Mesenchymal stem cell (in vitro differentiated cells and primary cell): ENCODE results near the gene BUD13.

Experiments
- DNase-seq: peaks from one replicate; pipeline ENCODE4 v3.0.0-alpha.2; 2013
- H2AFZ ChIP-seq: one replicate; pipeline ENCODE4 v1.6.1; 2013; ENCODE audit warnings: low read depth, mild to moderate bottlenecking, control low read depth, inconsistent platforms, low read length, moderate library complexity
- H2AK5ac ChIP-seq: 2 replicates; pipeline ENCODE4 v1.6.1; 2013; ENCODE audit warnings: low read length, moderate library complexity, mild to moderate bottlenecking, inconsistent platforms; ENCODE audit not compliant: severe bottlenecking
- H2BK120ac ChIP-seq: one replicate; pipeline ENCODE4 v1.6.1; 2013; ENCODE audit warnings: low read depth, mild to moderate bottlenecking, inconsistent platforms, low read length, moderate library complexity
- H2BK12ac ChIP-seq, 2 experiments: one replicate each; pipeline ENCODE4 v1.6.1; 2013; ENCODE audit warnings: inconsistent platforms in 2 of 2, low read length in 2 of 2, mild to moderate bottlenecking in 2 of 2, moderate library complexity in 2 of 2, control low read depth in 1 of 2
- H2BK15ac ChIP-seq: one replicate; pipeline ENCODE4 v1.6.1; 2013; ENCODE audit warnings: mild to moderate bottlenecking, low read depth, inconsistent platforms; ENCODE audit not compliant: poor library complexity, severe bottlenecking
- H2BK5ac ChIP-seq: 2 replicates; pipeline ENCODE4 v1.6.1; 2013; ENCODE audit warnings: low read depth, mild to moderate bottlenecking, low read length, control low read depth, inconsistent platforms; ENCODE audit not compliant: poor library complexity, severe bottlenecking
- H3K14ac ChIP-seq, 2 experiments: one replicate each; pipeline ENCODE4 v1.6.1; 2013; ENCODE audit warnings: inconsistent platforms in 2 of 2, low read length in 2 of 2, control low read depth in 1 of 2, mild to moderate bottlenecking in 1 of 2, moderate library complexity in 1 of 2
- H3K18ac ChIP-seq, 2 experiments: one replicate each; pipeline ENCODE4 v1.6.1; 2013; ENCODE audit warnings: inconsistent platforms in 2 of 2, low read length in 2 of 2, control low read depth in 1 of 2, low read depth in 1 of 2, mild to moderate bottlenecking in 1 of 2
- H3K23ac ChIP-seq, 2 experiments: one replicate each; pipeline ENCODE4 v1.6.1; 2013; ENCODE audit warnings: inconsistent platforms in 2 of 2, low read length in 2 of 2, mild to moderate bottlenecking in 2 of 2, moderate library complexity in 2 of 2, control low read depth in 1 of 2
- H3K27ac ChIP-seq: 2 replicates; pipeline ENCODE4 v1.5.1; 2013; ENCODE audit warnings: mild to moderate bottlenecking, moderate library complexity, low read length, control low read depth, inconsistent platforms; ENCODE audit not compliant: poor library complexity, severe bottlenecking
- H3K27me3 ChIP-seq, 2 experiments: 2 replicates each; pipeline versions ENCODE4 v1.6.1 to v1.7.0; 2013; ENCODE audit warnings: low read length in 2 of 2, mild to moderate bottlenecking in 2 of 2, moderate library complexity in 2 of 2, control low read depth in 1 of 2, inconsistent platforms in 1 of 2; ENCODE audit not compliant: control insufficient read depth in 1 of 2, insufficient read depth in 1 of 2
- H3K36me3 ChIP-seq, 2 experiments: 2 replicates each; pipeline versions ENCODE4 v1.6.1 to v1.7.0; 2013; ENCODE audit warnings: low read length in 2 of 2, control low read depth in 1 of 2, inconsistent platforms in 1 of 2, low read depth in 1 of 2, mild to moderate bottlenecking in 1 of 2; ENCODE audit not compliant: insufficient read depth in 2 of 2, control insufficient read depth in 1 of 2
- H3K4ac ChIP-seq, 2 experiments: one replicate each; pipeline ENCODE4 v1.6.1; 2013; ENCODE audit warnings: inconsistent platforms in 2 of 2, low read length in 2 of 2, mild to moderate bottlenecking in 2 of 2, moderate library complexity in 2 of 2, control low read depth in 1 of 2, low read depth in 1 of 2
- H3K4me1 ChIP-seq: 2 replicates; pipeline ENCODE4 v1.6.1; 2013; ENCODE audit warnings: low read depth, low read length, control low read depth; ENCODE audit not compliant: control insufficient read depth, insufficient read depth
- H3K4me2 ChIP-seq: 2 replicates; pipeline ENCODE4 v1.6.1; 2013; ENCODE audit warnings: low read length, mild to moderate bottlenecking, inconsistent platforms; ENCODE audit not compliant: poor library complexity, severe bottlenecking
- H3K4me3 ChIP-seq, 2 experiments: 2 replicates each; pipeline versions ENCODE4 v1.5.1 to v1.7.0; 2013; ENCODE audit warnings: low read length in 2 of 2, mild to moderate bottlenecking in 2 of 2, control low read depth in 1 of 2, low read depth in 1 of 2; ENCODE audit not compliant: insufficient read depth in 1 of 2
- H3K79me1 ChIP-seq: replicated peaks from 2 replicates; pipeline ENCODE4 v1.6.1; 2013; ENCODE audit warnings: mild to moderate bottlenecking, control low read depth, low read length, inconsistent platforms; ENCODE audit not compliant: poor library complexity, severe bottlenecking
- H3K9ac ChIP-seq: 2 replicates; pipeline ENCODE4 v1.7.0; 2013; ENCODE audit warnings: mild to moderate bottlenecking, low read length, moderate library complexity
- H3K9me3 ChIP-seq: 2 replicates; pipeline ENCODE4 v1.7.0; 2013; ENCODE audit warnings: mild to moderate bottlenecking, low read length; ENCODE audit not compliant: control insufficient read depth
- H4K8ac ChIP-seq: one replicate; pipeline ENCODE4 v1.6.1; 2013; ENCODE audit warnings: inconsistent platforms, mild to moderate bottlenecking, low read length, moderate library complexity
- H4K91ac ChIP-seq: one replicate; pipeline ENCODE4 v1.6.1; 2013; ENCODE audit warnings: mild to moderate bottlenecking, low read length, inconsistent platforms
- WGBS: methylation state at CpG from one replicate; pipeline ENCODE4 v1.1.7; 2013; ENCODE audit warnings: mixed read lengths; 5-methylcytosine and 5-hydroxymethylcytosine counted together

BUD13 gene

GRCh38 chr11:116733043-116733755 is 39.6 kb downstream of the BUD13 start:
- Histone ChIP-seq H3K27me3 (peaks cover 26 to 38% of the 10 kb centered on the region in 2 experiments), H3K18ac (no peak overlapping the region), H3K9ac (no peak overlapping the region), H3K4me2 (no peak overlapping the region), H2BK15ac (no peak overlapping the region), H3K23ac (no peak overlapping the region), H3K4ac (no peak overlapping the region), H2BK120ac (no peak overlapping the region), H3K14ac (no peak overlapping the region), H3K4me1 (peaks cover 7% of the 10 kb centered on the region), H3K79me1 (no peaks in the 10 kb centered on the region), H3K4me3 (peak overlapping the region in 1 of 2 experiments; percentile 23), H2AFZ (peak overlapping the region; percentile 21), H2BK5ac (no peak overlapping the region), H4K8ac (no peak overlapping the region), H3K9me3 (no peaks in the 10 kb centered on the region), H2BK12ac (no peak overlapping the region), H2AK5ac (no peak overlapping the region), H4K91ac (peak overlapping the region; percentile 47), H3K36me3 (no peaks in the 10 kb centered on the region), H3K27ac (no peak overlapping the region)
- WGBS: 74% methylated on average over 8 of the region's 10 CpGs
- DNase-seq: no peak

GRCh38 chr11:116732271-116733042 is 40.3 kb downstream of the BUD13 start:
- H3K4me1 ChIP-seq: peaks cover 7% of the 10 kb centered on the region
- no peaks in the 10 kb centered on the region for H3K79me1 ChIP-seq
- H3K14ac ChIP-seq: no peak overlapping the region
- no peaks in the 10 kb centered on the region for H3K36me3 ChIP-seq
- H3K27me3 ChIP-seq: peaks cover 32 to 44% of the 10 kb centered on the region in 2 experiments
- no peak overlapping the region for H2BK5ac ChIP-seq
- no peak overlapping the region for H3K4me2 ChIP-seq
- no peak overlapping the region for H3K4ac ChIP-seq
- H3K23ac ChIP-seq: no peak overlapping the region
- peak overlapping the region; percentile 27 for H4K8ac ChIP-seq
- DNase-seq: peak; percentile 70
- H3K9me3 ChIP-seq: no peaks in the 10 kb centered on the region
- WGBS: 30% methylated on average over 25 of the region's 25 CpGs
- H2BK15ac ChIP-seq: no peak overlapping the region
- no peak overlapping the region for H2BK12ac ChIP-seq
- H2AFZ ChIP-seq: peak overlapping the region; percentile 21
- no peak overlapping the region for H4K91ac ChIP-seq
- H3K9ac ChIP-seq: no peak overlapping the region
- H2AK5ac ChIP-seq: no peak overlapping the region
- H3K27ac ChIP-seq: no peak overlapping the region
- H2BK120ac ChIP-seq: no peak overlapping the region
- no peak overlapping the region for H3K4me3 ChIP-seq
- peak overlapping the region in 1 of 2 experiments; percentile 37 for H3K18ac ChIP-seq

- peaks cover 32 to 51% of the 10 kb centered on the region in 2 experiments for H3K27me3 ChIP-seq
- no peak overlapping the region for H3K18ac ChIP-seq
- no peak overlapping the region for H4K91ac ChIP-seq
- no peak overlapping the region for H3K9ac ChIP-seq
- no peak overlapping the region for H3K23ac ChIP-seq
- no peak overlapping the region for H2BK15ac ChIP-seq
- no peak overlapping the region for H2BK120ac ChIP-seq
- H2AK5ac ChIP-seq: no peak overlapping the region
- H3K36me3 ChIP-seq: no peaks in the 10 kb centered on the region
- H3K27ac ChIP-seq: no peak overlapping the region
- H3K4me2 ChIP-seq: no peak overlapping the region
- 84% methylated on average over 2 of the region's 2 CpGs for WGBS
- H2BK5ac ChIP-seq: no peak overlapping the region
- no peak overlapping the region for H3K4me3 ChIP-seq
- no peak for DNase-seq
- no peak overlapping the region for H2AFZ ChIP-seq
- H4K8ac ChIP-seq: no peak overlapping the region
- no peaks in the 10 kb centered on the region for H3K79me1 ChIP-seq
- H3K4me1 ChIP-seq: peaks cover 10% of the 10 kb centered on the region
- no peak overlapping the region for H2BK12ac ChIP-seq
- no peak overlapping the region for H3K4ac ChIP-seq
- no peak overlapping the region for H3K14ac ChIP-seq
- no peaks in the 10 kb centered on the region for H3K9me3 ChIP-seq
Measured at GRCh38 chr11:116731821-116732220, 41.0 kb downstream of the BUD13 start.

- Histone ChIP-seq H4K8ac (no peak overlapping the region), H4K91ac (no peak overlapping the region), H3K36me3 (no peaks in the 10 kb centered on the region), H2BK15ac (no peak overlapping the region), H2BK120ac (no peak overlapping the region), H3K9me3 (no peaks in the 10 kb centered on the region), H3K4me1 (peaks cover 12% of the 10 kb centered on the region), H2BK12ac (no peak overlapping the region), H2AK5ac (no peak overlapping the region), H3K4ac (no peak overlapping the region), H2BK5ac (no peak overlapping the region), H3K4me3 (no peak overlapping the region), H3K4me2 (no peak overlapping the region), H3K27ac (no peak overlapping the region), H3K23ac (no peak overlapping the region), H3K9ac (no peak overlapping the region), H3K27me3 (peaks cover 32 to 54% of the 10 kb centered on the region in 2 experiments), H3K14ac (no peak overlapping the region), H2AFZ (no peak overlapping the region), H3K79me1 (no peaks in the 10 kb centered on the region), H3K18ac (no peak overlapping the region)
- WGBS: 45% methylated on average over 5 of the region's 11 CpGs
- peak; percentile 3 for DNase-seq
Measured at GRCh38 chr11:116731097-116731761, 41.6 kb downstream of the BUD13 start.
